Measurements from ENCODE around the gene CDR2.

DNA sequence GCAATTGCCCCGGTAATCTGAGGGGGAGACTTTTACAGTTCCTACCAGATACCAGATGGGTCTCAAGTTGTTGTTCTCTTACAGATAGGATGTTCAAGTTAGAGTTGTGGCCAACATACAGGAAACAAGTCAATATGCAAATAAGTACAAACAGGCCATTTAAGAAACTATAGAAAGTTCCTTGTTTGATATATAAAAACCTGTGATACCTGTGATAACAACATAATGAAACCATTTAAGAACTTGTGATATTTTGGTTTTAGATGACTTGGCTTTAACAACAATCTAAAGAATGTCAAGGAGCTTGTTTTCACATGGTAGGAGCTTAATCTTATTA lies 16.8 kb downstream of the CDR2 start:
- TF ChIP-seq, protein P1, sequence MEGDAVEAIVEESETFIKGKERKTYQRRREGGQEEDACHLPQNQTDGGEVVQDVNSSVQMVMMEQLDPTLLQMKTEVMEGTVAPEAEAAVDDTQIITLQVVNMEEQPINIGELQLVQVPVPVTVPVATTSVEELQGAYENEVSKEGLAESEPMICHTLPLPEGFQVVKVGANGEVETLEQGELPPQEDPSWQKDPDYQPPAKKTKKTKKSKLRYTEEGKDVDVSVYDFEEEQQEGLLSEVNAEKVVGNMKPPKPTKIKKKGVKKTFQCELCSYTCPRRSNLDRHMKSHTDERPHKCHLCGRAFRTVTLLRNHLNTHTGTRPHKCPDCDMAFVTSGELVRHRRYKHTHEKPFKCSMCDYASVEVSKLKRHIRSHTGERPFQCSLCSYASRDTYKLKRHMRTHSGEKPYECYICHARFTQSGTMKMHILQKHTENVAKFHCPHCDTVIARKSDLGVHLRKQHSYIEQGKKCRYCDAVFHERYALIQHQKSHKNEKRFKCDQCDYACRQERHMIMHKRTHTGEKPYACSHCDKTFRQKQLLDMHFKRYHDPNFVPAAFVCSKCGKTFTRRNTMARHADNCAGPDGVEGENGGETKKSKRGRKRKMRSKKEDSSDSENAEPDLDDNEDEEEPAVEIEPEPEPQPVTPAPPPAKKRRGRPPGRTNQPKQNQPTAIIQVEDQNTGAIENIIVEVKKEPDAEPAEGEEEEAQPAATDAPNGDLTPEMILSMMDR (IDR thresholded peaks at IDR 0.05; ENCODE audit: low read length): no peak
- TF ChIP-seq EZH2phosphoT487 (IDR thresholded peaks at IDR 0.05; ENCODE audit: low read length): no peak

All from MM.1S (cell line).